HG03558 (cell line): ENCODE data around the gene LGALS8.
"Not testable (repeated sequence)": the region's sequence is repeated elsewhere in the genome, so short reads cannot be mapped to it uniquely, and the experiment has no call there.

Experiments
- ATAC-seq: cut with Tn5 transposase; IDR thresholded peaks from one replicate; pipeline ENCODE4 v1.9.1; 2021; ENCODE audit warnings: moderate number of reproducible peaks; ENCODE audit not compliant: unreplicated experiment; ENCODE audit errors: extremely low read depth

Gene LGALS8

DNA sequence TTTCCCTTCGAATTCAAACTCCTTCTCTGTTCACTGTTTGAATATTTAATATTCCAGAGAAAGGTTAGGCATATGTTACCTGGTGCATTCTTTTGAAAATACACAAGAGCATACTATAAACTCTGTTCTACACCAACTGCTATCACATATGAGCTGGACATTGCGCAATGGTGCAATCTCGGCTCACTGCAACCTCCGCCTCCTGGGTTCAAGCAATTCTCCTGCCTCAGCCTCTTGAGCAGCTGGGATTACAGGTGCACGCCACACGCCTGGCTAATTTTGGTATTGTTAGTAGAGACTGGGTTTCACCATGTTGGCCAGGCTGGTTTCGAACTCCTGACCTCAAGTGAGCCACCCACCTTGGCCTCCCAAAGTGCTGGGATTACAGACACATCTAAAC is 53.3 kb downstream of the LGALS8 start:
- ATAC-seq, result not testable (repeated sequence)

DNA sequence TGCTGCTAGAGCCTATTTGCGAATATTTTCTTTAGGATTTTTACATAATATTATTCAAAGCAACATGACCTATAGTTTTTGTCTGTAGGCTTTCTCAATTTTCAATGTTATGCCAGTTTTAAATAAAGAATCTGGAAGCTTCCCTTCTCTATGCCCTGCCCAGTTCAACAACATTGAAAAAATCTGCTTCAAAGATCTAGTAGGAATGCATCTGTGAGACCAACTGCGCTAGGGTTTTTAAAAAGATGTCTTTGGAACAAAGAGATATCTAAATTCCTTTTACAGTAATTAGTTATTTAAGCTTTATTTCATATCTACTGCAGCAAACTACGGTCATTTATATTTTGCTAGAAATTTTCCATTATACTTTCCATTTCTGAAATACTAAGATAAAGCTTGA is 54.9 kb downstream of the LGALS8 start:
- no peak for ATAC-seq

DNA sequence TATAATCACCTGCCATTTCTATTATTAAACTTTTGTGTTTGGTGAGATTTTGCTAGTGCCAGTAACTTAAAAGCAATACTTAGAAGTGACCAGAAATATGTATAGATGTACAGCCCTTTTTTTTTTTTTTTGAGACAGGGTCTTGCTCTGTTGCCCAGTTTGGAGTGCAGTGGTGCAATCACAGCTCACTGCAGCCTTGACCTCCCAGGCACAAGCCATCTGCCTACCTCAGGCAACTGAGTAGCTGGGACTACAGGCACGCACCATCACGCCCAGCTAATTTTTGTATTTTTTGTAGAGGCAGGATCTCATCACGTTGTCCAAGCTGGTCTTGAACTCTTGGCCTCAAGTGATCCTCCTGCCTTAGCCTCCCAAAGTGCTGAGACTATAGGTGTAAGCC is 56.6 kb downstream of the LGALS8 start:
- not testable (repeated sequence) for ATAC-seq

DNA sequence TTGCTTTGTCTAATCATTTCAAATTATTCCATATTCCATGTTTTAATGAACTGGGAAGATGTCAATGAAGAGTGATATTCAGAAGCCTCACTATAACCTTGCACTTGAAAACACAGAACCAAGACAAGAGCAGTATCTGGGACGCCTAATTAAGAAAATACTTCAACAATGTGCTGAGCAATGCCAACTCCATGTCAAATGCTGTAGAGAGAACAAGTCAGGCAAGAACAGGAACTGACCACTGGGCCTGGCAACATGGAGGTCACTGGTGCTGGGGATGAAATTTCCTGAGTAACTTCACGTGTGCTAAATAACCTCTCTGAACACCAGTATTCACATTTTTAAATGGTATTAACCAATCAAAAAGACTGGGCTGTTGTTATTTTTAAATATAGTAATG is 57.7 kb downstream of the LGALS8 start:
- ATAC-seq, result no peak

DNA sequence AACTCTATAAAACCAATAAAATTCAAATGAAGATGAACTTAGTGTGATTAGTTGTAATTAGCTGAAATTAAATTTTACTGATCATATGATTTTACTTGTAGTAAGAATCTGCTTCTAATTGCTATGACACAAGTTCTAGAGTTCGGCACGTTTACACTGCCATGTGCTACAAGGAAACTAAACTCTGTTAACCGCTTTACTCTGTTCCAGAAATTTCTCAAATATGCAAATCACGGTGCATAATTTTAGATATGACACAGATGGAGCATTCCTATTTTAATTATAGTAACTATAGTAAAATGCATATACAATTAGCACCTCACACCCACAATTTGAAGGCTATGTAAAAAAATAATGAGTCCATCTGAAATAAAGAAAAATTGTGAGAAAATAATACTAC is 65.7 kb downstream of the LGALS8 start:
- no peak for ATAC-seq

DNA sequence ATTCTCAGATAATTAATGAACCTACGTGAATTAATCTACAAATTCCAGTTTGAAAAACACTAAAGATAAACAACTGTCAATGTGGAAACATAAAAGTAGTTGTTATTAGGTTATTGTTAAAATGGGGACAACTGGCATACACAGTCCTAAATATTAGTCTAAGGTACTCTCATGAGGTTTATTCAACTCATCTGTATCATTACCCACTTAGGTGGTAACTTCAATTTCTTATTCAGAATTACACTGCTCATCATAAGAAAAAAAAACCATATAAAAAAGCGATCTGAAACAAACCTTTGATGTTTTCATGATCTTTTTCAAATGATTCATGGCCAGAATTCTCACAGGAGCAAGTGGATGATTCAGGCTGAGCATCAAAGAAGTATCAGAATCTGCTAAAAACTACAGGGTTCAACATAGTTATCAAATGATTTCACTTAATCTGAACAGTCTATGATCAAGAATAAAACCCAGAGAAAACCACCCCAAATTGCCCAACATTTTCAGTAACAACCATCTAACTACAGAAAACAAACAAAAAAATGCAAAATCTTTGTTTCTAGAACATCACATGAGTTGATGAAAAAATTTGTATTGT is 66.9 kb downstream of the LGALS8 start:
- ATAC-seq, result no peak

DNA sequence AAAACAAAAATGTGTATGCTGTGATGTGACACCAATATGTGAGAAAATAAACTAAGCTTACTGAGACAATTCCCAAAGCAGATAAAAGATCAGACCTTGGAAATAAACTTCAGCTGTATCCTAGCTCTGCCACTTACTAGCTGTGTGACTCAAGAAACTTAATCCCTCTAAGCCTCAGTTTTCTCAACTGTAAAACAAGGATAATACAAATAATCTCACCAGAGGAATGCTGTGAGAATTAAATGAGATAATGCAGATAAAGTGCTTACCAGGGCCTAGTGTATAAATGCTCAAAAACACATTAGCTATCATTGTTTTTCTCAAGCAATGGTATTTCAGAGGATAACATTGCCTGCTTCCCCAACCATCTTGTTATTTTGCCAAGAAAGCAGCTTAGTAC is 78.4 kb downstream of the LGALS8 start:
- no peak for ATAC-seq
